ENCODE measurements around the gene CEP41.

DNA sequence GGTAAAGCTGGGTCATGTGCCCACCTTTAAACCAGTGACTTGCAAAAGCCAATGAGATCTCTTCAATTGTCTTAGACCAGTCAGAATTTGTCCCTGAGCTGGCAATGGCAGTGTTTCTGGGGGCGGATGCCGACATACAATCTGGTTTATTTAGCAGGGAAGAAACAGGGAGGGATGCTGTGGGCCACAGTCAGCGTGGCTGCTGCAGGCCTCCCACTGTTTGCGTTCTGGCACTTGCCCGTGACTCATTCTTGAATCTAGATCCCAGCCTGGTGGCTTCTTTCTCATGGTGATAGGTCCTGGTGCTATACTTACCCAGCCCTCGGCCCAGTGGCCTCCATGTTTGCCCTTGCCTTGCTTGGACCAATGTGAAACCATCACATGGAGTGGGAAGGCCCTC, 63.6 kb downstream of the CEP41 start:
- TF ChIP-seq, protein P1, sequence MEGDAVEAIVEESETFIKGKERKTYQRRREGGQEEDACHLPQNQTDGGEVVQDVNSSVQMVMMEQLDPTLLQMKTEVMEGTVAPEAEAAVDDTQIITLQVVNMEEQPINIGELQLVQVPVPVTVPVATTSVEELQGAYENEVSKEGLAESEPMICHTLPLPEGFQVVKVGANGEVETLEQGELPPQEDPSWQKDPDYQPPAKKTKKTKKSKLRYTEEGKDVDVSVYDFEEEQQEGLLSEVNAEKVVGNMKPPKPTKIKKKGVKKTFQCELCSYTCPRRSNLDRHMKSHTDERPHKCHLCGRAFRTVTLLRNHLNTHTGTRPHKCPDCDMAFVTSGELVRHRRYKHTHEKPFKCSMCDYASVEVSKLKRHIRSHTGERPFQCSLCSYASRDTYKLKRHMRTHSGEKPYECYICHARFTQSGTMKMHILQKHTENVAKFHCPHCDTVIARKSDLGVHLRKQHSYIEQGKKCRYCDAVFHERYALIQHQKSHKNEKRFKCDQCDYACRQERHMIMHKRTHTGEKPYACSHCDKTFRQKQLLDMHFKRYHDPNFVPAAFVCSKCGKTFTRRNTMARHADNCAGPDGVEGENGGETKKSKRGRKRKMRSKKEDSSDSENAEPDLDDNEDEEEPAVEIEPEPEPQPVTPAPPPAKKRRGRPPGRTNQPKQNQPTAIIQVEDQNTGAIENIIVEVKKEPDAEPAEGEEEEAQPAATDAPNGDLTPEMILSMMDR (conservative IDR thresholded peaks at IDR 0.05; ENCODE audit: low read length) = no peak
- TF ChIP-seq EZH2phosphoT487 (IDR thresholded peaks at IDR 0.05; ENCODE audit: borderline replicate concordance, low read depth, low read length) = no peak
